Heart right ventricle (tissue), 16 donors: ENCODE results near the gene IFITM10. TPM values are rescaled to one million over a fixed set of nuclear protein-coding genes. Genes with fewer than 3 reads are reported as not detected.

Experiments used
- ATAC-seq, 8 donors: fragments of 200-7000 bp; cut with Tn5 transposase; one replicate each; pipeline ENCODE4 v1.9.1; 2020; ENCODE audit warnings: mild to moderate bottlenecking in 8 of 8, moderate library complexity in 8 of 8, moderate number of reproducible peaks in 1 of 8
- DNase-seq, 2 donors: peaks; one replicate each; pipeline ENCODE4 v3.0.0-alpha.2; 2020
- H3K27ac ChIP-seq, 10 donors: fragments of 200-600 bp; sonication (generic) in 2 of 10; one replicate each; pipeline versions ENCODE4 v1.5.0 to v1.8.0; 2020 to 2022; ENCODE audit warnings: mild to moderate bottlenecking in 3 of 10
- H3K27me3 ChIP-seq, 7 donors: fragments of 200-600 bp; one replicate each; pipeline ENCODE4 v1.8.0; 2021 to 2022; ENCODE audit warnings: mild to moderate bottlenecking in 2 of 7
- H3K36me3 ChIP-seq, 9 donors: fragments of 200-600 bp; sonication (generic) in 1 of 9; one replicate each; pipeline versions ENCODE4 v1.5.0 to v1.8.0; 2020 to 2022; ENCODE audit warnings: mild to moderate bottlenecking in 2 of 9
- H3K4me1 ChIP-seq, 9 donors: fragments of 200-600 bp; sonication (generic) in 1 of 9; one replicate each; pipeline versions ENCODE4 v1.5.0 to v1.8.0; 2020 to 2022; ENCODE audit warnings: mild to moderate bottlenecking in 4 of 9
- H3K4me3 ChIP-seq, 10 donors: fragments of 200-600 bp; sonication (generic) in 2 of 10; one replicate each; pipeline versions ENCODE4 v1.5.0 to v1.8.0; 2020 to 2022; ENCODE audit warnings: mild to moderate bottlenecking in 7 of 10, moderate library complexity in 2 of 10
- H3K9me3 ChIP-seq, 11 donors: fragments of 200-600 bp in 10 of 11; sonication (generic) in 2 of 11; one replicate each; pipeline versions ENCODE4 v1.5.0 to v1.8.0; 2013 to 2022; ENCODE audit warnings: mild to moderate bottlenecking in 2 of 11, control low read depth in 1 of 11, moderate library complexity in 1 of 11
- WGBS, 2 donors: extraction: QIAGEN DNeasy Blood & Tissue Kit; methylation state at CpG; one replicate each; pipeline ENCODE4 v1.1.7; 2013; ENCODE audit warnings: inconsistent platforms in 1 of 2; 5-methylcytosine and 5-hydroxymethylcytosine counted together
- intact Hi-C, 10 donors: fragments of 100-400 bp; cut with DNase I; formaldehyde crosslinking; loops; one replicate each; pipeline versions ENCODE4 v1.11.1 to v1.14.2; 2022
- polyA plus RNA-seq, 2 donors: library from polyadenylated mRNA; stranded (reverse); fragments of 200-250 nt; gene quantifications; one replicate each; pipeline ENCODE4 v1.2.3, GENCODE V29; 2013
- total RNA-seq, 10 donors: library from RNA; stranded (reverse); fragmentation: NEBNext Ultra II Directional in 3 of 10; extraction: Animal tissue kit (Norgen Biotek cat#: 25700) in 3 of 10; gene quantifications; one replicate each; pipeline versions ENCODE4 v1.2.1 to v1.2.4, GENCODE V29; 2021 to 2023
- TF ChIP-seq, protein P1 (sequence below), 9 donors: fragments of 200-600 bp; sonication (generic) in 2 of 9; IDR thresholded peaks; one replicate each; pipeline versions ENCODE4 v1.5.0 to v1.8.0; 2021 to 2022; ENCODE audit warnings: antibody characterized with exemption in 9 of 9, mild to moderate bottlenecking in 5 of 9, moderate library complexity in 1 of 9
- donor health status: Arrhythmogenic right ventricular cardiomyopathy.
- donor health status: ischemic (EF 13 %, LVEDD 7.1; RV severe dilation, severe dysfunction).
- donor health status: healthy with polysubstance abuse.
- donor health status: DM: no; HTN: yes; CAD: no.
- donor health status: DM: no; HTN: no; CAD: no.
- donor health status: ischemic (EF 25% LVEDD 6.9; RV normal size, moderate dysfunction).
- donor health status: ischemic (EF 25% LVEDD 5.7; RV mildly dilated, moderate dysfunction).
- donor health status: healthy.
- donor health status: DM: yes; HTN: yes; CAD: no.
- donor health status: Ischemic cardiomyopathy.
- donor health status: ischemic (EF 35%, LVEDD 5.7; RV mildly dilated, moderate dysfunction).
- donor health status: nonischemic (EF 11% LVEDD 7.7; RV severe dilation, severe dysfunction).
- donor health status: DM: yes; HTN: yes; CAD: no.
- donor health status: PGD.
- donor health status: ischemic (EF 29% LVEDD 5.4; RV normal size, mild dysfunction).
- donor health status: nonischemic (EF 23%, LVEDD 6.1; RV moderate dilation, normal function).

IFITM10 gene
- total and polyA plus RNA-seq, 12 donors = 0.07 to 2.4 (median 0.42) TPM

DNA sequence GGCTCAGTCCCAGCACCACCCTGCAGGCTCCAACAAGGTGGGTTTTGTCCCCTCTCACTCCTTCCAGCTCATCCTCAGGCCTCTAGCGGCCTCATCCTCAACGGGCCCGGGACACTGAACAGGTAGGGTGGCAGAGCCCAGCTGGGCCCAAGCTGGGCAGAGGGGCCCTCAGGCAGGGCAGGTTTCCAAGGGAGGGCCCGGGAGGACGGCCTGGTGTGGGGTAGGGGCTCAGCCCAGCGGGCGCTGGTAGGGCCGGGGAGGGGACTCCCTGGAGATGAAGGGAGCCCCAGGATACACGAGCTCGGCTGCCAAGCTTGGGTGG, 2.5 kb upstream of the IFITM10 start:
- intact Hi-C loops = loop anchor here in 2 of 10 donors (5.0 to 10.0 kb wide), 2 partner anchors 36 to 72 kb away; no protein-coding TSS in a partner anchor
- H3K4me1 ChIP-seq = peaks cover 33 to 89% (median 82%) of the 10 kb centered on the region in 9 donors
- DNase-seq (no peak), ATAC-seq (no peak)
- peak overlapping the region in 5 of 10 donors; percentile 28 to 68 (median 65) for H3K27ac ChIP-seq
- TF ChIP-seq, protein P1, sequence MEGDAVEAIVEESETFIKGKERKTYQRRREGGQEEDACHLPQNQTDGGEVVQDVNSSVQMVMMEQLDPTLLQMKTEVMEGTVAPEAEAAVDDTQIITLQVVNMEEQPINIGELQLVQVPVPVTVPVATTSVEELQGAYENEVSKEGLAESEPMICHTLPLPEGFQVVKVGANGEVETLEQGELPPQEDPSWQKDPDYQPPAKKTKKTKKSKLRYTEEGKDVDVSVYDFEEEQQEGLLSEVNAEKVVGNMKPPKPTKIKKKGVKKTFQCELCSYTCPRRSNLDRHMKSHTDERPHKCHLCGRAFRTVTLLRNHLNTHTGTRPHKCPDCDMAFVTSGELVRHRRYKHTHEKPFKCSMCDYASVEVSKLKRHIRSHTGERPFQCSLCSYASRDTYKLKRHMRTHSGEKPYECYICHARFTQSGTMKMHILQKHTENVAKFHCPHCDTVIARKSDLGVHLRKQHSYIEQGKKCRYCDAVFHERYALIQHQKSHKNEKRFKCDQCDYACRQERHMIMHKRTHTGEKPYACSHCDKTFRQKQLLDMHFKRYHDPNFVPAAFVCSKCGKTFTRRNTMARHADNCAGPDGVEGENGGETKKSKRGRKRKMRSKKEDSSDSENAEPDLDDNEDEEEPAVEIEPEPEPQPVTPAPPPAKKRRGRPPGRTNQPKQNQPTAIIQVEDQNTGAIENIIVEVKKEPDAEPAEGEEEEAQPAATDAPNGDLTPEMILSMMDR (IDR thresholded peaks at IDR 0.05) = no peak
- no peaks in the 10 kb centered on the region for H3K9me3 ChIP-seq
- no peak overlapping the region for H3K4me3 ChIP-seq
- WGBS, 2 donors = 92 to 94% methylated on average over 10 of the region's 10 CpGs
- peaks cover 0 to 21% (median 13%) of the 10 kb centered on the region in 7 donors for H3K27me3 ChIP-seq
- H3K36me3 ChIP-seq = peaks cover 0 to 62% (median 30%) of the 10 kb centered on the region in 9 donors

- intact Hi-C loops = loop anchor here in 2 of 10 donors (5.0 to 10.0 kb wide), 2 partner anchors 35 to 73 kb away; no protein-coding TSS in a partner anchor
- peaks cover 0 to 56% (median 26%) of the 10 kb centered on the region in 9 donors for H3K36me3 ChIP-seq
These were observed 1.9 kb upstream of the IFITM10 start for GRCh38 chr11:1751999-1752906.

GRCh38 chr11:1751531-1751921, 1.1 kb upstream of the IFITM10 start:
- ATAC-seq (peak in 7 of 8 donors; percentile 6 to 66 (median 49)), DNase-seq (peak in 1 of 2 donors; percentile 36)
- H3K27ac ChIP-seq = peak overlapping the region; percentile 14 to 79 (median 66)
- intact Hi-C loops = loop anchor here in 2 of 10 donors (5.0 to 10.0 kb wide), 2 partner anchors 34 to 73 kb away; no protein-coding TSS in a partner anchor
- peaks cover 26 to 85% (median 70%) of the 10 kb centered on the region in 9 donors for H3K4me1 ChIP-seq
- TF ChIP-seq, protein P1 (IDR thresholded peaks at IDR 0.05) = no peak
- H3K9me3 ChIP-seq = no peaks in the 10 kb centered on the region
- H3K27me3 ChIP-seq = peaks cover 0 to 23% (median 13%) of the 10 kb centered on the region in 7 donors
- H3K36me3 ChIP-seq = peaks cover 0 to 49% (median 22%) of the 10 kb centered on the region in 9 donors
- 46 to 47% methylated on average over 5 of the region's 5 CpGs for WGBS, 2 donors
- H3K4me3 ChIP-seq = no peak overlapping the region

More at GRCh38 chr11:1751999-1752906, 1.9 kb upstream of the IFITM10 start:
- no peaks in the 10 kb centered on the region for H3K9me3 ChIP-seq
- no peak for DNase-seq
- no peak for ATAC-seq
- WGBS, 2 donors = 68 to 81% methylated on average over 24 of the region's 24 CpGs
- peaks cover 33 to 87% (median 77%) of the 10 kb centered on the region in 9 donors for H3K4me1 ChIP-seq
- H3K27ac ChIP-seq = peak overlapping the region in 9 of 10 donors; percentile 19 to 72 (median 65)
- H3K4me3 ChIP-seq = no peak overlapping the region
- peaks cover 0 to 23% (median 13%) of the 10 kb centered on the region in 7 donors for H3K27me3 ChIP-seq
- TF ChIP-seq, protein P1 (IDR thresholded peaks at IDR 0.05) = no peak

GRCh38 chr11:1750840-1751530, 590 bp upstream of the IFITM10 start:
- TF ChIP-seq, protein P1 (IDR thresholded peaks at IDR 0.05) = no peak
- Histone ChIP-seq H3K36me3 (peaks cover 0 to 43% (median 19%) of the 10 kb centered on the region in 9 donors), H3K4me1 (peaks cover 26 to 83% (median 65%) of the 10 kb centered on the region in 9 donors), H3K27me3 (peaks cover 0 to 23% (median 13%) of the 10 kb centered on the region in 7 donors), H3K9me3 (no peaks in the 10 kb centered on the region), H3K27ac (peak overlapping the region; percentile 38 to 79 (median 66)), H3K4me3 (no peak overlapping the region)
- intact Hi-C loops = loop anchor here in 2 of 10 donors (5.0 to 10.0 kb wide), 2 partner anchors 34 to 74 kb away; no protein-coding TSS in a partner anchor
- DNase-seq (no peak), ATAC-seq (peak in 4 of 8 donors; percentile 0 to 14 (median 6))
- WGBS, 2 donors = 43 to 53% methylated on average over 14 of the region's 14 CpGs
